Stimulated activated CD4-positive, alpha-beta T cell treated with anti-CD3 and anti-CD28 coated beads, Interleukin-1b, Interleukin-23, amount 100 ng/mL, for 4 hours (primary cell): Measurements from ENCODE around the gene ESYT1.
"Not testable (repeated sequence)": the region's sequence is repeated elsewhere in the genome, so short reads cannot be mapped to it uniquely, and the experiment has no call there.

ENCODE experiments used
- DNase-seq, 2 donors: peaks; one replicate each; pipeline ENCODE4 v3.0.0-alpha.2; 2020; ENCODE audit warnings: low read depth in 2 of 2

Gene ESYT1

GRCh38 chr12:56155256-56155845 lies 27.3 kb downstream of the ESYT1 start:
- no peak for DNase-seq

GRCh38 chr12:56156464-56157200 lies 28.6 kb downstream of the ESYT1 start:
- not testable (repeated sequence) for DNase-seq

GRCh38 chr12:56157201-56158028 lies 29.3 kb downstream of the ESYT1 start:
- peak in 1 of 2 donors; percentile 41 for DNase-seq

GRCh38 chr12:56158029-56158925 lies 30.2 kb downstream of the ESYT1 start, which contains the start of gene MYL6:
Gene MYL6 (plus strand): TSS chr12:56158359. CDS start chr12:56158402, 43 bp downstream.
- peak; percentile 72 to 84 for DNase-seq

GRCh38 chr12:56158926-56159461 lies 30.9 kb downstream of the ESYT1 start:
- no peak for DNase-seq

GRCh38 chr12:56159482-56160192 lies 31.6 kb downstream of the ESYT1 start:
- DNase-seq = no peak

- peak in 1 of 2 donors; percentile 32 for DNase-seq
Observed at GRCh38 chr12:56160193-56160763, 32.2 kb downstream of the ESYT1 start.

GRCh38 chr12:56160894-56161689 lies 33.0 kb downstream of the ESYT1 start:
- no peak for DNase-seq

- no peak for DNase-seq
Observed at GRCh38 chr12:56161690-56162351, 33.8 kb downstream of the ESYT1 start.

- DNase-seq = no peak
Observed at GRCh38 chr12:56162468-56163290, 34.6 kb downstream of the ESYT1 start.

GRCh38 chr12:56163533-56164344 lies 35.7 kb downstream of the ESYT1 start:
- DNase-seq = no peak

GRCh38 chr12:56164345-56164729 lies 36.3 kb downstream of the ESYT1 start:
- DNase-seq = no peak

- DNase-seq = no peak
Observed at GRCh38 chr12:56165369-56165768, 37.3 kb downstream of the ESYT1 start.

- no peak for DNase-seq
Observed at GRCh38 chr12:56169229-56169759, 41.2 kb downstream of the ESYT1 start.

- DNase-seq = no peak
Observed at GRCh38 chr12:56172839-56173238, 44.8 kb downstream of the ESYT1 start.

- DNase-seq = no peak
Observed at GRCh38 chr12:56178347-56178746, 50.3 kb downstream of the ESYT1 start.

GRCh38 chr12:56186957-56187356 lies 58.9 kb downstream of the ESYT1 start:
- no peak for DNase-seq
